Measurements from ENCODE around the gene CMBL.
"Not testable (repeated sequence)": the region's sequence is repeated elsewhere in the genome, so short reads cannot be mapped to it uniquely, and the experiment has no call there.

CMBL gene

GRCh38 chr5:10310066-10310779 lies 2.5 kb upstream of the CMBL start:
- FAIRE-seq = peak; percentile 73

DNA sequence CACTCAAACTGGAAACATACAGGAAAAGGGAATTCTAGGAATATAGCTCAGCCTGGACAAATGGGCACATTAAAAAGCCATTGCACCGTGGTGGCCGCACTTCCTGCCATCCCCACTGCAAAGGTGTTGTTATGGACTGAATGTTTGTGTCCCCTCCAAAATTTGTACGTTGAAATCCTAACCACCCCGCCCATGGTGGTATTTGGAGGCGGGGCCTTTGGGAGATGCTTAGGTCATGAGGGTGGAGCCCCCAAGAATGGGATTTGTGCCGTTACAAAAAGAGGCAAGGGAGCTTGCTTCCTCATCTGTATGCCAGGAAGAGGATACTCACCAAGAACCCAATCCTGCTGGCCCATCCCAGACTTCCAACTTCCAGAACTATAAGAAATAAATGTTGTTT lies 1.1 kb upstream of the CMBL start:
- no peak for FAIRE-seq

- no peak for FAIRE-seq
Observed at GRCh38 chr5:10306806-10307205, 896 bp downstream of the CMBL start.

GRCh38 chr5:10306114-10306513 lies 1.6 kb downstream of the CMBL start:
- no peak for FAIRE-seq

- FAIRE-seq = no peak
Observed at GRCh38 chr5:10304932-10305331, 2.8 kb downstream of the CMBL start.

- no peak for FAIRE-seq
Observed at GRCh38 chr5:10303699-10304170, 4.0 kb downstream of the CMBL start.

- FAIRE-seq = no peak
Observed at GRCh38 chr5:10303201-10303600, 4.5 kb downstream of the CMBL start.

- no peak for FAIRE-seq
Observed at GRCh38 chr5:10301842-10302610, 5.7 kb downstream of the CMBL start.

DNA sequence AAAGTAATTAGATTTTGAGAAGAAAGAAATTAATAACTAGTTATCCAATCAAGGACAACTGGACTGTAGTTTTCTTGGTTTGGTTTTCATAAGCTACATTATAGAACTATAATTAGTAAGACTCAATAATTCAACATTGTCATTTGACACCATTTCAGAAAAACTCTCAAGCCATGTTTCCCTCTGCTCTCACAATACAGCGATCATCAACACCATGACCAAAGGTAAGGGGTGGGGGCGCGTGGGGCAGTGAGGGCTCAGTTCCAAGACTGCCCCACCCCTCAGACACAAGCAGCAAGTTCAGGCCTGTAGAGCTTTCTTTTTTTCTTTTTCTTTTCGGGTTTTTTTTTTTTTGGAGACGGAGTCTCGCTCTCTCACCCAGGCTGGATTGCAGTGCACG lies 6.4 kb downstream of the CMBL start:
- no peak for FAIRE-seq

DNA sequence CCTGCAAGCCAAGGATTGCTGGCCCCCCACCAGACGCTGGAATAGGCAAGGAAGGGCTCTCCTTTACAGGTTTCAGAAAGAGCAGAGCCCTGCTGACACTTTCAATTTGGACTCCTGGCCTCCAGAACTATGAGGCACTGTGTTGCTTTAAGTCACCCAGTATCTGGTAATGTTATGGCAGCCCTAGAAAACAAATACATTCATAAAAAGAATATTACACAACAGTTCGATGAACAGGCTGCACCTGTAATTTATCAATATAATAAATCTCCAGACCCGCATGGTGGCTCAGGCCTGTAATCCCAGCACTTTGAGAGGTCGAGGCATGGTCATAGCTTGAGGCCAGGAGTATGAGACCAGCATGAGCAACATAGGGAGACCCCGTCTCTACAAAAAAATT lies 7.5 kb downstream of the CMBL start:
- no peak for FAIRE-seq

GRCh38 chr5:10297646-10298204 lies 10.0 kb downstream of the CMBL start:
- no peak for FAIRE-seq

GRCh38 chr5:10295619-10296326 lies 11.9 kb downstream of the CMBL start:
- no peak for FAIRE-seq

DNA sequence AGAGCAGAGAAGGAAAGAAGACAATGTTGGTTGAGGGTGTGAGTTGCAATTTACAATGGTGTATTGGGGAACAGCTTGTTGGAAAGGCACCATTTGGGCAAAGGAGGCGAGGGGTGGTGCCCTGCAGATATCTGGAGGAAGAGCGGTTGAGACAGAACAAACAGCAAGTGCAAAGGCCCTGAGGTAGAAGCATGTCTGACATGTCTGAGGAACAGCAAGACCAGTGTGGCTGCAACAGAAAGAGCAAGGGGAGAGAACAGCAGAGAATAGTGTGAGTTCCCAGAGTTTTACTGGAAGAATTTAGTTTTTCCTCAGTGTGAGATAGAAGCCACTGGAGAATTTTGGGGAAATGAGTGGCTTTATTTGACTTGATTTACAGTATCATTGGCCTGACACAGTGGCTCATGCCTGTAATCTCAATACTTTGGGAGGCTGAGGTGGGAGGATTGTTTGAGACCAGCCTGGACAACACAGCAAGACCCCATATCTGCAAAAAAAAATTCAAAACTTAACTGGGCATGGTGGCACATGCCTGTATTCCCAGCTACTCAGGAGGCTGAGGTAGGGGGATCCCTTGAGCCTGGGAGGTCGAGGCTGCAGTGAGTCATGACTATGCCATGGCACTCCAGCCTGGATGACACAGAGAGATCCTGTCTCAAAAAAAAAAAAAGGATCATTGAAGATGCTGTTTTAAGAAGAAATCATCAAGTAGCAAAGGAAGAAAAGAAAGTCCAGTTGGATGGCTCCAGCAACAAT lies 13.6 kb downstream of the CMBL start:
- FAIRE-seq = no peak

- no peak for FAIRE-seq
Observed at GRCh38 chr5:10291692-10292339, 15.9 kb downstream of the CMBL start.

DNA sequence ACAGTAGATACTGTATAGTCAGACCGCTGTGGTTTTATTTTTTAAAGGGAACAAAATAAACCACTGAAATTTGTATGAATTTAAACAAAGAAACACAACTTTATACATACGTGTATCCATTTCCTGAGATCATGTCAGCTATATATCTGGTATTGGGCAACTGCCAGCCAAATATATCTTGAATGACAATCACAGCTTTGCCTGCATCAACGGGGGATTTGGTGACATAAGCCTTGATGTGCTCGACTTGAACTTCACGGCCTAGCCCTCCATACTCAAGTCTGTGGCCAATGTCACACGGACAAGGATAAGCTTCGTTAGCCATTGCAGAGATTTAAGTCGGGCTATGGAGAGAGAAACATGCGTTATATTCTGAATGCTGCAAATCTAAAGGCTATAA lies 17.3 kb downstream of the CMBL start:
- FAIRE-seq = no peak

DNA sequence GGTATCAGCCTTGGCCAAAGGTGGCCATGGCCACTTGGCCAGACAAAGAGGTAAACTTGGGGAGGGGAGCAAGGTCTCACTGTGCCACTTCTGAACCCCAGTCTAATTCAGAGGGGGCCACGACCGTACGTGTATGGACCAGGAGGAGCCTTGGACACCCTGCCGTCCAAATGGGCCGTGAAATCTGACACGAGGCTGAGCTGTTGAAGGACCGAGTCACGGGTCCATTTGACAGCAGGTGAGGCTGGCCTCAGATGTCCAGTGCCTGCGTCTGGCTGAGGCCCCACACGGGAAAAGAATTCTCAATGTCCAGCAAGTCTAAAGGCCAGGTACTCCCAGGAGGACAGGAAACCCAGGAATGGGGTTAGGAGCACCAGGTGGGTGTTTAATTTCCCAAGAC lies 17.7 kb downstream of the CMBL start:
- FAIRE-seq = no peak

DNA sequence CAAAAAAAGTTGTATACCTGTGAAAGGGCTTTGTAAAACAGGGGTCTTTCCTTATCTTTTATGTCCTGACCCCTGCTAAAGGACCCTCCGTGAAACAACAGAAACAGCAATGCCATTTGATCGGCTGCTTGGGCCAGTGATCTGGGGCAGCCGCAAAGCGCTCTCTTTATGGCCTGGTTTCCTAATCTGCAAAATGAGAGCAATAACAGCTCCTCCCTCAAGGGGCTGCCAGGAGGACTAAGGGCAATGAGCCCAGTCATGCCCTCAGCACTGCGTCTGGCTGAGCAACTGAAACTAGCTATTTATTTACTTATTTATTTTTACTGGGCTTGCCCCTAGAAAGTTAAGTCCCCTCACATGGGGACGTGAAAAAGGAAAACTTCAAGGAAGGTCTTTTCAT lies 18.3 kb downstream of the CMBL start:
- no peak for FAIRE-seq

DNA sequence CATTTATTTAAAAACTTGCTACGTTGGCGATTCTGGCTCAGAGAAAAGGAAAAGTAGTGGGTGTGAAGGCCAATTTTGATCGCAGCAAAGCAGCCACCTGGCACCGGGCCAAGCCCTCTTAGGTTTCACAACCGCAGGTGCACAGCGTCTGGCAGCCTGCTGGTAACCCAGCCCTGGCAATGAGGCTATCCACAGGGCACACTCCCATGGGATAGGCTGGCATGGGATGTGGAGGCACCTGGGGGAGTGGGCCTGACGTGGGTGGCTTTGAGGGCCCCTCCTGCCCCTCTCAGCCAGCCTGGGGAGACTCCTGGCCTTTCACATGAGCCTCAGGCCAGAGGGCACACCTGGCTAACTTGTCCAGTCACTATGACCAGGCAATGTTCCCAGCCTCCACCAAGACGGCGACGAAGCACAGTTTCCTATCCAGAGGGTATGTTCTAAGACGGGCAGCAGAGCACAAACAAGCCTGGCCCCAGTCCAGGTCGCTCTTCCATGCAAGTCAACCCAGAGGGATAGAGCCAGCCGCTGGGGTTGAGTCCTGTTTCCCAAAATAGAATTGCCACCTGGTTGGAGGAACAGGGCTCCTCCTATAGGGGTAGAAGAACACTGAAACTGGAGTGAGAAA lies 19.0 kb downstream of the CMBL start:
- no peak for FAIRE-seq

GRCh38 chr5:10286862-10287227 lies 20.9 kb downstream of the CMBL start:
- FAIRE-seq = no peak

GRCh38 chr5:10286162-10286861 lies 21.4 kb downstream of the CMBL start:
- no peak for FAIRE-seq

DNA sequence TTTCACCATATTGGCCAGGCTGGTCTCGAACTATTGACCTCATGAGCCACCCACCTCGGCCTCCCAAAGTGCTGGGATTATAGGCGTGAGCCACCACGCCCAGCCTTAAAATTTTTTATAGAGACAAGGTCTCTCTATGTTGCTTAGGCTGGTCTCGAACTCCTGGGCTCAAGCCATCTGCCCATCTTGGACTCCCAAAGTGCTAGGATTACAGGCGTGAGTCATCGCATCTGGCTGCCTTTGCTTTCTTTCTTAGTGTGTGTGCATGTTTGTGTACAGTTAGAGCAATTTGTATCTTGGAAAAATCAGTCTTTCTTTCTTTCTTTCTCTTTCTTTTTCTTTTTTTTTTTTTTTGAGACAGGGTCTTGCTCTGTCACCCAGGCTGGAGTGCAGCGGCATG lies 22.3 kb downstream of the CMBL start:
- not testable (repeated sequence) for FAIRE-seq

All from A204.1 (cell line).